Activated CD8-positive, alpha-beta T cell treated with anti-CD3 and anti-CD28 coated beads for 36 hours (primary cell): ENCODE data around the gene GPR180. TPM values are rescaled to one million over a fixed set of nuclear protein-coding genes. Genes with fewer than 3 reads are reported as not detected.

Experiments used
- ATAC-seq: fragments of 200-7000 bp; cut with Tn5 transposase; one replicate; pipeline ENCODE4 v1.10.0; 2021; ENCODE audit warnings: mild to moderate bottlenecking, moderate library complexity
- CTCF ChIA-PET: fragments of 350-600 bp; sonication (Branson Sonifier 250); formaldehyde crosslinking; loops from one replicate; lab custom pipeline; 2021; ENCODE audit warnings: antibody characterized with exemption; lab: Charles Lee
- POLR2A ChIA-PET: fragments of 350-600 bp; sonication (Branson Sonifier 250); formaldehyde crosslinking; loops from one replicate; lab custom pipeline; 2021; ENCODE audit warnings: antibody characterized with exemption; lab: Charles Lee
- DNase-seq: peaks from one replicate; pipeline ENCODE4 v3.0.0-alpha.2; 2020
- H3K27ac Mint-ChIP-seq: one replicate; pipeline ENCODE4 v1.8.0; 2021; ENCODE audit warnings: mild to moderate bottlenecking, mixed read lengths
- H3K27me3 Mint-ChIP-seq: one replicate; pipeline ENCODE4 v1.8.0; 2021; ENCODE audit warnings: mixed read lengths
- H3K36me3 Mint-ChIP-seq: one replicate; pipeline ENCODE4 v1.8.0; 2021; ENCODE audit warnings: low read depth, mixed read lengths
- H3K4me1 Mint-ChIP-seq: one replicate; pipeline ENCODE4 v1.8.0; 2021; ENCODE audit warnings: low read depth, mixed read lengths
- H3K4me3 Mint-ChIP-seq: one replicate; pipeline ENCODE4 v1.8.0; 2021; ENCODE audit warnings: mild to moderate bottlenecking, moderate library complexity, mixed read lengths
- H3K9me3 Mint-ChIP-seq: one replicate; pipeline ENCODE4 v1.8.0; 2021; ENCODE audit warnings: mixed read lengths
- CTCF ChIP-seq: fragments of 200-600 bp; IDR thresholded peaks from one replicate; pipeline ENCODE4 v1.8.0; 2022; ENCODE audit warnings: antibody characterized with exemption, mild to moderate bottlenecking
- intact Hi-C: fragments of 100-400 bp; cut with micrococcal nuclease; formaldehyde crosslinking; loops from one replicate; pipeline ENCODE4 v1.10.0; 2022
- total RNA-seq, 2 experiments: library from RNA; stranded (reverse); gene quantifications; one replicate each; pipeline ENCODE4 v1.2.3, GENCODE V29; 2021

GPR180 gene
- total RNA-seq, 2 experiments from 2014 or later, result 7.5 to 7.7 TPM

GRCh38 chr13:94579063-94579462 is 22.6 kb upstream of the GPR180 start:
- DNase-seq (no peak), ATAC-seq (no peak)
- intact Hi-C loops, result no loop called here
- Mint-ChIP-seq H3K4me3 (no peak overlapping the region), H3K27me3 (no peaks in the 10 kb centered on the region), H3K36me3 (peaks cover 49% of the 10 kb centered on the region), H3K4me1 (peaks cover 7% of the 10 kb centered on the region), H3K9me3 (no peaks in the 10 kb centered on the region), H3K27ac (no peak overlapping the region)
- ChIA-PET POLR2A (interaction anchor here (1.4 kb wide), 1 partner anchor 30 kb away, joined by 4 read pairs; no protein-coding TSS in a partner anchor), CTCF (interaction anchor here (1.3 to 1.5 kb wide), 2 partner anchors 12 to 143 kb away, joined by 3 to 4 read pairs; no protein-coding TSS in a partner anchor)
- no peak for TF ChIP-seq CTCF

- no peak overlapping the region for H3K4me3 Mint-ChIP-seq
- no peaks in the 10 kb centered on the region for H3K27me3 Mint-ChIP-seq
- no peak overlapping the region for H3K27ac Mint-ChIP-seq
- ChIA-PET POLR2A (no interaction called here), CTCF (no interaction called here)
- peaks cover 52% of the 10 kb centered on the region for H3K36me3 Mint-ChIP-seq
- ATAC-seq, result no peak
- no peak for DNase-seq
- H3K4me1 Mint-ChIP-seq, result peaks cover 20% of the 10 kb centered on the region
- H3K9me3 Mint-ChIP-seq, result no peaks in the 10 kb centered on the region
- no peak for TF ChIP-seq CTCF
- intact Hi-C loops, result no loop called here
These were observed 17.7 kb upstream of the GPR180 start for GRCh38 chr13:94583926-94584325.

DNA sequence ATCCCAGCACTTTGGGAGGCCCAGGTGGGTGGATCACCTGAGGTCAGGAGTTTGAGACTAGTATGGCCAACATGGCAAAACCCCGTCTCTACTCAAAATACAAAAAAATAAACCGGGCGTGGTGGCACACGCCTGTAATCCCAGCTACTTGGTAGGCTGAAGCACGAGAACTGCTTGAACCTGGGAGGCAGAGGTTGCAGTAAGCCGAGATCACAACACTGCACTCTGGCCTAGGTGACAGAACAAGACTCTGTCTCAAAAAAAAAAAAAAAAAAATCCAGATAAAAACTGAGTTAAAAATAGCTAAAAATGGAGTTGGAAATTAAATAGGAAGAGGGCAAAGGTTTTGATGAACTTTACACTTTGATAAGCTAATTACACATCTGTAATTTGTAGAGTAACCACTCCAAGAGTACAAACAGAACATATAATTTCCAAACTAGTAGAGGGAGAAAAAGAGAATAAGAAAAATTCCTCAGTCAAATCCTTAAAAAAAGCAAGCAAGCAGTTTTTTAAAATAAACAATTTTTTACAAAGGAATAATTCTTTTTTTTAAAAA is 16.0 kb upstream of the GPR180 start:
- ATAC-seq, result no peak
- ChIA-PET CTCF (interaction anchor here (1.0 to 1.7 kb wide), 2 partner anchors 34 to 36 kb away, joined by 4 read pairs; no protein-coding TSS in a partner anchor), POLR2A (no interaction called here)
- intact Hi-C loops, result no loop called here
- no peak overlapping the region for H3K4me3 Mint-ChIP-seq
- H3K4me1 Mint-ChIP-seq, result peaks cover 30% of the 10 kb centered on the region
- H3K27ac Mint-ChIP-seq, result no peak overlapping the region
- H3K27me3 Mint-ChIP-seq, result no peaks in the 10 kb centered on the region
- no peak for TF ChIP-seq CTCF
- H3K9me3 Mint-ChIP-seq, result no peaks in the 10 kb centered on the region
- peaks cover 52% of the 10 kb centered on the region for H3K36me3 Mint-ChIP-seq
- no peak for DNase-seq

DNA sequence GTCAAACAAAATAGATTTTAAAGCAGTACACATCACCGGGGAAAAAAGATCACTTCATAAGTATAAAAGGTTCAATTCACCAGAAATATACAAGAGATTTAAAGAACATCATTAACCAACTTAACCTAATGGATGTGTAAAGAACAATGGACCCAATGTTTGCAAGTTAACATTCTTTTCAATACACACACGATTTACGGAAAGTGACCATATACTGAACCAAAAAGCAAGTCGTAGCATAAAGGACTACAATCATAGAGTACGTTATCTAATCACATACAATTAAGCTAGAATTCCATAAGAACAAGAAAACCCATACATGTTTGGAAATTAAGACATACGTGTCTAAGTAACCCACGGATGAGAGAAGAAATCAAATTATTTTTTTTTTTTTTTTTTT is 15.3 kb upstream of the GPR180 start:
- no peak for DNase-seq
- CTCF ChIA-PET, result interaction anchor here (1.0 to 1.7 kb wide), 3 partner anchors 32 to 36 kb away, joined by 4 to 5 read pairs (median 4); no protein-coding TSS in a partner anchor
- no peak for ATAC-seq

More for the DNA sequence above, 15.3 kb upstream of the GPR180 start:
- Mint-ChIP-seq H3K4me3 (no peak overlapping the region), H3K27me3 (no peaks in the 10 kb centered on the region), H3K4me1 (peaks cover 36% of the 10 kb centered on the region), H3K9me3 (no peaks in the 10 kb centered on the region), H3K27ac (no peak overlapping the region), H3K36me3 (peaks cover 51% of the 10 kb centered on the region)
- POLR2A ChIA-PET, result no interaction called here
- intact Hi-C loops, result no loop called here
- no peak for TF ChIP-seq CTCF
